ENCODE data around the gene CSH2. TPM values are rescaled to one million over a fixed set of nuclear protein-coding genes. Genes with fewer than 3 reads are reported as not detected.

CSH2 gene
- total and polyA plus RNA-seq, 2 of the 13 experiments (the other 11 are each of a cell fraction or from before 2014, with no cell fraction given) = not detected

- TF ChIP-seq PAXIP1 (CRISPR knock-in tag; conservative IDR thresholded peaks at IDR 0.05) = peak; percentile 53
- TF ChIP-seq NFIC (IDR thresholded peaks at IDR 0.05; ENCODE audit: low read length) = no peak
- no peak for TF ChIP-seq SKIL (CRISPR knock-in tag; IDR thresholded peaks at IDR 0.05; ENCODE audit: borderline replicate concordance)
- TF ChIP-seq ZGPAT (CRISPR knock-in tag; IDR thresholded peaks at IDR 0.05) = peak; percentile 90
- TF ChIP-seq SRY (CRISPR knock-in tag; IDR thresholded peaks at IDR 0.05) = no peak; the same call in 1 of the 2 replicates
- no peak for TF ChIP-seq ZBTB37 (CRISPR knock-in tag; IDR thresholded peaks at IDR 0.05)
- peak; percentile 32; the same call in 1 of the 2 replicates for TF ChIP-seq EED (CRISPR knock-in tag; IDR thresholded peaks at IDR 0.05)
- peak; percentile 39; the same call in 1 of the 2 replicates for TF ChIP-seq ZNF720 (CRISPR knock-in tag; IDR thresholded peaks at IDR 0.05)
- peak; percentile 83 for TF ChIP-seq HNRNPLL (IDR thresholded peaks at IDR 0.05; ENCODE audit: low read depth, low read length, poor library complexity, severe bottlenecking)
- peak; percentile 64 for TF ChIP-seq CHD2 (IDR thresholded peaks at IDR 0.05; ENCODE audit: low read depth, low read length)
- TF ChIP-seq ZMAT3 (CRISPR knock-in tag; conservative IDR thresholded peaks at IDR 0.05) = peak; percentile 39; the same call in 1 of the 2 replicates
- no peak for TF ChIP-seq ZNF562 (CRISPR knock-in tag; IDR thresholded peaks at IDR 0.05; ENCODE audit: borderline replicate concordance)
- peak; percentile 77; the same call in 1 of the 2 replicates for TF ChIP-seq ZXDC (CRISPR knock-in tag; IDR thresholded peaks at IDR 0.05)
- no peak; the same call in 1 of the 2 replicates for TF ChIP-seq GLMP (CRISPR knock-in tag; IDR thresholded peaks at IDR 0.05; ENCODE audit: borderline replicate concordance)
- peak; percentile 88; the same call in 1 of the 2 replicates for TF ChIP-seq TP53 (CRISPR knock-in tag; conservative IDR thresholded peaks at IDR 0.05)
Measured at GRCh38 chr17:63827002-63827800, 46.3 kb downstream of the CSH2 start, which contains the start of the genes FTSJ3 and PSMC5 (continued).
